ENCODE data around the gene NRDE2.

Gene NRDE2

DNA sequence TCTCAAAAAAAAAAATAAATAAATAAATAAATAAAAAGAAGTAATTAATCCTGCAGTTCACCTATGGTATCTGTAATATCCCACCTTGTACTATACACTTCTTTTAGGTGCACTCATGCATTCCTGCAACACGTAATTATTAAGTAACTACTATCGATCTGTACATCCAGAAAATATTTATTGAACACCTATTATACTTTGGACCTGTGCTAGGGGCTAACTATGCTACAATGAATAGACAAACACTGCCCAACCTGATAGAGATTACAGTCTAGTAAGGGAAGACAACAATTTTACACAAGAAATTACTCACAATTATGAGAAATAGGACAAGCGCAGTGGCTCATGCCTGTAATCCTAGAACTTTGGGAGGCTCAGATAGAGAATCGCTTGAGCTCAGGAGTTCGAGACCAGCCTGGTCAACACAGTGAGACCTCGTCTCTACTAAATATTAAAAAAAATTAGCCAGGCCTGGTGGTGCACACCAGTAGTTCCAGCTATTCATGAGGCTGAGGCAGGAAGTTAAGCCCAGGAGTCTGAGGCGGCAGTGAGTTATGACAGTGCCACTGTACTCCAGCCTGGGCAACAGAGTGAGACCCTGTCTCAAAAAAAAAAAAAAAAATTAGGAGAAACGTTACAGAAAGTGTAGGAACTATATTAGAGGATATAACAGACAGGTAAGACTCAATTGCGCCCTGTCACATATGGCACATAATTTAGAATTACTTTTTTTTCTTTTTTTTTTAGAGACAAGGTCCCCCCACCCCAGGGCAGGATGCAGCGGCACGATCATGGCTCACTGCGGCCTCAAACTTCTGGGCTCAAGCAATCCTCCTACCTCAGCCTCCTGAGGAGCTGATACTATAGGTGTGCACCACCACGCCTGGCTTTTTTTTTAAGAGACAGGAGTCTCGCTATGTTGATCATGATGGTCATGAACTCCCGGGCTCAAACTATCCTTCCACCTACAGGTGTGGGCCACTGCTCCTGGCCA lies 1.2 kb downstream of the NRDE2 start:
- H2AFZ ChIP-seq (ENCODE audit: low read depth, low read length): peak overlapping the region; percentile 99; the same call in 1 of the 2 replicates
- H3K27ac ChIP-seq (ENCODE audit: low read length): peak overlapping the region; percentile 71
- H3K4me2 ChIP-seq (ENCODE audit: low read length): peak overlapping the region; percentile 89

DNA sequence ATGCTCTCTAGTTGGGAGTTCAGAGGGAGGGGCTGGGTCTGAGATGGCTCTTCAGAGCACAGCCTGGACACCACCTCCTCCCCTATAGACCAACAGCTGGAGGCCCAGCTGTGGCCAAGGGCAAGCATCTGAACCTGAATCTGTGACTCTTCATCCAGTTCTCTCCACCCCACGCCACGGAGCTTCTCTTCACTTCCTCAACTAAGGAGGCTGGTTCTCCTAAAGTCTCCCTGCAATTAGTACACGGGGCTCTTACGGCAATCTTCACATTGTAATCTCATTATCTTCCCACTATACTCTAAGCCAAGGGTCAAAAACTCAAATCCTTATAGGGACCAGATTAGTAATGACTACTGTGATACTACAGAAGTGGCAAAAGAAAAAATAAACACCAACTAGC lies 9.8 kb downstream of the NRDE2 start:
- Histone ChIP-seq H3K27me3 (ENCODE audit: low read depth, low read length) (no peaks in the 10 kb centered on the region), H2AFZ (ENCODE audit: low read depth, low read length) (no peak overlapping the region), H3K4me2 (ENCODE audit: low read length) (no peak overlapping the region), H4K20me1 (ENCODE audit: insufficient read depth, low read length) (peaks cover 8% of the 10 kb centered on the region; the same call in 1 of the 2 replicates), H3K9ac (ENCODE audit: low read length) (no peak overlapping the region), H3K4me1 (ENCODE audit: low read length) (no peaks in the 10 kb centered on the region), H3K27ac (ENCODE audit: low read length) (no peak overlapping the region), H3K36me3 (replicated peaks; ENCODE audit: low read depth, low read length) (peaks cover 9% of the 10 kb centered on the region), H3K9me3 (ENCODE audit: insufficient read depth, low read length) (no peaks in the 10 kb centered on the region), H3K79me2 (ENCODE audit: low read length) (peaks cover 53% of the 10 kb centered on the region), H3K4me3 (ENCODE audit: low read length) (no peak overlapping the region)
- TF ChIP-seq EZH2phosphoT487 (IDR thresholded peaks at IDR 0.05; ENCODE audit: low read depth): no peak
- TF ChIP-seq, protein P1, sequence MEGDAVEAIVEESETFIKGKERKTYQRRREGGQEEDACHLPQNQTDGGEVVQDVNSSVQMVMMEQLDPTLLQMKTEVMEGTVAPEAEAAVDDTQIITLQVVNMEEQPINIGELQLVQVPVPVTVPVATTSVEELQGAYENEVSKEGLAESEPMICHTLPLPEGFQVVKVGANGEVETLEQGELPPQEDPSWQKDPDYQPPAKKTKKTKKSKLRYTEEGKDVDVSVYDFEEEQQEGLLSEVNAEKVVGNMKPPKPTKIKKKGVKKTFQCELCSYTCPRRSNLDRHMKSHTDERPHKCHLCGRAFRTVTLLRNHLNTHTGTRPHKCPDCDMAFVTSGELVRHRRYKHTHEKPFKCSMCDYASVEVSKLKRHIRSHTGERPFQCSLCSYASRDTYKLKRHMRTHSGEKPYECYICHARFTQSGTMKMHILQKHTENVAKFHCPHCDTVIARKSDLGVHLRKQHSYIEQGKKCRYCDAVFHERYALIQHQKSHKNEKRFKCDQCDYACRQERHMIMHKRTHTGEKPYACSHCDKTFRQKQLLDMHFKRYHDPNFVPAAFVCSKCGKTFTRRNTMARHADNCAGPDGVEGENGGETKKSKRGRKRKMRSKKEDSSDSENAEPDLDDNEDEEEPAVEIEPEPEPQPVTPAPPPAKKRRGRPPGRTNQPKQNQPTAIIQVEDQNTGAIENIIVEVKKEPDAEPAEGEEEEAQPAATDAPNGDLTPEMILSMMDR (IDR thresholded peaks at IDR 0.05; ENCODE audit: low read depth, low read length): no peak

More for the DNA sequence above, 1.2 kb downstream of the NRDE2 start:
- Histone ChIP-seq H3K9ac (ENCODE audit: low read length) (peak overlapping the region; percentile 96), H3K79me2 (ENCODE audit: low read length) (peaks cover 54% of the 10 kb centered on the region), H3K4me1 (ENCODE audit: low read length) (peaks cover 13% of the 10 kb centered on the region), H3K9me3 (ENCODE audit: insufficient read depth, low read length) (no peaks in the 10 kb centered on the region), H3K36me3 (replicated peaks; ENCODE audit: low read depth, low read length) (no peaks in the 10 kb centered on the region), H3K4me3 (ENCODE audit: low read length) (peak overlapping the region; percentile 95), H4K20me1 (ENCODE audit: insufficient read depth, low read length) (peaks cover 2% of the 10 kb centered on the region; the same call in 1 of the 2 replicates), H3K27me3 (ENCODE audit: low read depth, low read length) (peaks cover 15% of the 10 kb centered on the region)
- TF ChIP-seq EZH2phosphoT487 (IDR thresholded peaks at IDR 0.05; ENCODE audit: low read depth): no peak
- TF ChIP-seq, protein P1 (IDR thresholded peaks at IDR 0.05; ENCODE audit: low read depth, low read length): no peak

DNA sequence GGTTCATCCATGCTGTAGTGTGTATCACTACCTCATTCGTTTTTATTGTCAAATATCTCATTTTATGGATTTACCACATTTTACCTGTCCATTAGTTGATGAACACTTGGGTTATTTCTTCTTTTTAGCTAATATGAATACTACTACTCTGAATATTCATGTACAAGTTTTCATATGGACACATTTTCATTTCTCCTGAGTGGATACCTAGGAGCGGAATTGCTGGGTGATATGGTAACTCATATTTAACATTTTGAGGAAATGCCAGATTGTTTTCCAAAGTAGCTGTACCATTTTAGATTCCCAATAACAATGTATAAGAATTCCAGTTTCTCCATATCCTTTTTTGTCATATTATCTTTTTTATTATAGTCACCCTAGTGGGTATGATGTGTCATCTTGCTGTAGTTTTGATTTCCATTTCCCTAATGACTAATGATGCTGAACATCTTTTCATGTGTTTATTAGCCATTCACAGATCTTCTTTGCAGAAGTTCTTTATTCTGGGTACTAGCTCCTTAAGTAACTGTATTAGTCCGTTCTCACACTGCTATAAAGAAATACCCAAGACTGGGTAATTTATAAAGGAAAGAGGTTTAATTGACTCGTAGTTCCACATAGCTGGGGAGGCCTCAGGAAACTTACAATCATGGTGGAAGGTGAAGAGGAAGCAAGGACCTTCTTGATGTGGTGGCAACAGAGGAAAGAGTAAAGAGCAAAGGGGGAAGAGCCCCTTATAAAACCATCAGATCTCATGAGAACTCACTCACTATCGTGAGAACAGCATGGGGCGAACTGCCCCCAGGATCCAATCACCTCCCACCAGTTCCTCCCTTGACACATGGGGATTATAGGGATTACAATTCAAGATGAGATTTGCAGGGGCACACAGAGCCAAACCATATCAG lies 11.9 kb downstream of the NRDE2 start:
- H3K4me3 ChIP-seq (ENCODE audit: low read length): no peak overlapping the region
- peaks cover 35% of the 10 kb centered on the region for H3K79me2 ChIP-seq (ENCODE audit: low read length)
- 0 out of 2 replicates have a peak, but pooled peaks cover 3% of the 10 kb centered on the region for H4K20me1 ChIP-seq (ENCODE audit: insufficient read depth, low read length)
- no peaks in the 10 kb centered on the region for H3K4me1 ChIP-seq (ENCODE audit: low read length)
- TF ChIP-seq, protein P1 (IDR thresholded peaks at IDR 0.05; ENCODE audit: low read depth, low read length): no peak
- TF ChIP-seq EZH2phosphoT487 (IDR thresholded peaks at IDR 0.05; ENCODE audit: low read depth): no peak
- H3K4me2 ChIP-seq (ENCODE audit: low read length): no peak overlapping the region
- H3K9me3 ChIP-seq (ENCODE audit: insufficient read depth, low read length): no peaks in the 10 kb centered on the region
- no peak overlapping the region for H2AFZ ChIP-seq (ENCODE audit: low read depth, low read length)
- H3K27ac ChIP-seq (ENCODE audit: low read length): no peak overlapping the region
- no peak overlapping the region for H3K9ac ChIP-seq (ENCODE audit: low read length)
- H3K27me3 ChIP-seq (ENCODE audit: low read depth, low read length): no peaks in the 10 kb centered on the region
- H3K36me3 ChIP-seq (replicated peaks; ENCODE audit: low read depth, low read length): peaks cover 15% of the 10 kb centered on the region

Data from OCI-LY3 (cell line).